GM18868 (cell line): ENCODE measurements around the gene SLC6A12.
"Not testable (repeated sequence)": the region's sequence is repeated elsewhere in the genome, so short reads cannot be mapped to it uniquely, and the experiment has no call there.

Experiments
- ATAC-seq: cut with Tn5 transposase; IDR thresholded peaks from one replicate; pipeline ENCODE4 v1.9.1; 2021; ENCODE audit warnings: mild to moderate bottlenecking, moderate library complexity; ENCODE audit not compliant: unreplicated experiment

Gene SLC6A12

GRCh38 chr12:202081-202731 lies 11.8 kb downstream of the SLC6A12 start:
- no peak for ATAC-seq

GRCh38 chr12:201361-201760 lies 12.6 kb downstream of the SLC6A12 start:
- ATAC-seq = no peak

GRCh38 chr12:198705-199104 lies 15.3 kb downstream of the SLC6A12 start:
- no peak for ATAC-seq

- no peak for ATAC-seq
Observed at GRCh38 chr12:197911-198695, 15.9 kb downstream of the SLC6A12 start.

- no peak for ATAC-seq
Observed at GRCh38 chr12:197347-197746, 16.6 kb downstream of the SLC6A12 start.

GRCh38 chr12:196436-196835 lies 17.5 kb downstream of the SLC6A12 start:
- ATAC-seq = no peak

GRCh38 chr12:195951-196350 lies 18.0 kb downstream of the SLC6A12 start:
- ATAC-seq = no peak

GRCh38 chr12:195156-195555 lies 18.8 kb downstream of the SLC6A12 start:
- ATAC-seq = no peak

- ATAC-seq = no peak
Observed at GRCh38 chr12:194276-194675, 19.7 kb downstream of the SLC6A12 start.

GRCh38 chr12:193261-193660 lies 20.7 kb downstream of the SLC6A12 start:
- no peak for ATAC-seq

- no peak for ATAC-seq
Observed at GRCh38 chr12:191541-191940, 22.4 kb downstream of the SLC6A12 start.

GRCh38 chr12:190881-191280 lies 23.1 kb downstream of the SLC6A12 start:
- ATAC-seq = no peak

- ATAC-seq = no peak
Observed at GRCh38 chr12:189622-189962, 24.4 kb downstream of the SLC6A12 start.

- ATAC-seq = no peak
Observed at GRCh38 chr12:188910-189621, 24.9 kb downstream of the SLC6A12 start.

- not testable (repeated sequence) for ATAC-seq
Observed at GRCh38 chr12:187986-188909, 25.7 kb downstream of the SLC6A12 start.

- ATAC-seq = no peak
Observed at GRCh38 chr12:186006-186625, 27.8 kb downstream of the SLC6A12 start.

- ATAC-seq = no peak
Observed at GRCh38 chr12:185576-185955, 28.4 kb downstream of the SLC6A12 start.

GRCh38 chr12:184811-185575 lies 29.0 kb downstream of the SLC6A12 start:
- ATAC-seq = no peak

GRCh38 chr12:182381-182892 lies 31.5 kb downstream of the SLC6A12 start:
- no peak for ATAC-seq

- ATAC-seq = no peak
Observed at GRCh38 chr12:181921-182320, 32.0 kb downstream of the SLC6A12 start.
